Adrenal gland (tissue), 5 donors: ENCODE results near the gene PACSIN1.

Source experiments
- CTCF ChIP-seq, 6 experiments: fragments of 450-650 bp in 4 of 6; fragments of 200-600 bp in 2 of 6; sonication (generic) in 1 of 6; IDR thresholded peaks; 1 replicate in 5 of 6; 2 replicates in 1 of 6; pipeline versions ENCODE4 v1.5.1 to v1.8.0; 2016 to 2021; ENCODE audit warnings: antibody characterized with exemption in 6 of 6, mild to moderate bottlenecking in 2 of 6, moderate library complexity in 1 of 6
- POLR2A ChIP-seq, 2 donors: fragments of 450-650 bp; IDR thresholded peaks; one replicate each; pipeline ENCODE4 v1.6.1; 2017; ENCODE audit warnings: antibody characterized with exemption in 2 of 2, mild to moderate bottlenecking in 2 of 2, moderate library complexity in 1 of 2
- donor health status: DM: no; HTN: no; CAD: no.

DNA sequence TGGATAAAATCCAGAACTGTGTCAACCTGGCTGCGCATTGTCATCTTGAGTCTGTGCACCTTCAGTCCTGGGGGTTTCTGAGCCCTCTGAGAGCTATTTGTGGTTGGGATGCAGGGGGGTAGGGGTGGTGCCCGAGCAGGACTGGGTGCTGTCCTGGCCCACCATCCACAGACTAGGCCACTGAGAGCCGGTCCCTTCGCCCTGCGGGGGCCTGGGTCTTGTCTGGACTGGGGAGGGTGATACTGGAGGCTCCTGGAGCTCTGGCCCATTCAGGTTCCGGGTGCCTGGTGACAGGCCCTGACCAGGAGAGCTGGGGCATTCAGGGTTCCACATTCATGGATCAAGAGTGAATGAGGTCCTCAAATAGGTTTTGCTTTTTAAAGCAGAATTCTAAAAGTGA, 69.3 kb downstream of the PACSIN1 start:
- TF ChIP-seq CTCF (IDR thresholded peaks at IDR 0.05) (no peak), POLR2A (IDR thresholded peaks at IDR 0.05) (no peak)
